GM19238 (cell line): ENCODE results near the gene C1QTNF6.
"Not testable (repeated sequence)": the region's sequence is repeated elsewhere in the genome, so short reads cannot be mapped to it uniquely, and the experiment has no call there.

ENCODE experiments used
- DNase-seq: peaks from one replicate; pipeline ENCODE4 v3.0.0; 2011; ENCODE audit warnings: low spot score; ENCODE audit not compliant: insufficient read length

Gene C1QTNF6

DNA sequence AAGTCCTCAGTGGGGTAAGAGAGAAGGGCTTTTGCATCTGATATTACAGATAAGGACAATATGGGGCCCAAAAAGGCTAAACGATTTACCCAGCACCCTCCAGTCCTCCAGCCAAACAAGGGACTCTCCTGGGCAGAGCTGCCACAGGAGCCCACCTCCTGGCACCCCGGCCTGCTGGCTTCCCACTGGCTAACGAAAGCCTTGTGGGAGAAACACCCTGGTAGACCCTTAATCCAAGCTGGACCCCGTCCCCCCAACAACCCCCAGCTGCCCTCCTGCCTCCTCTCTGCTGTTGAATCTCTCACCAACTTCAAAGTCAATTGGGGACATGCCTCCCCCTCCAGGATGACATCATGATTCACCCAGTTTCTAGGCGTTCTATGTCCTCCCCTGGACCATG, 10.8 kb downstream of the C1QTNF6 start:
- DNase-seq: no peak

DNA sequence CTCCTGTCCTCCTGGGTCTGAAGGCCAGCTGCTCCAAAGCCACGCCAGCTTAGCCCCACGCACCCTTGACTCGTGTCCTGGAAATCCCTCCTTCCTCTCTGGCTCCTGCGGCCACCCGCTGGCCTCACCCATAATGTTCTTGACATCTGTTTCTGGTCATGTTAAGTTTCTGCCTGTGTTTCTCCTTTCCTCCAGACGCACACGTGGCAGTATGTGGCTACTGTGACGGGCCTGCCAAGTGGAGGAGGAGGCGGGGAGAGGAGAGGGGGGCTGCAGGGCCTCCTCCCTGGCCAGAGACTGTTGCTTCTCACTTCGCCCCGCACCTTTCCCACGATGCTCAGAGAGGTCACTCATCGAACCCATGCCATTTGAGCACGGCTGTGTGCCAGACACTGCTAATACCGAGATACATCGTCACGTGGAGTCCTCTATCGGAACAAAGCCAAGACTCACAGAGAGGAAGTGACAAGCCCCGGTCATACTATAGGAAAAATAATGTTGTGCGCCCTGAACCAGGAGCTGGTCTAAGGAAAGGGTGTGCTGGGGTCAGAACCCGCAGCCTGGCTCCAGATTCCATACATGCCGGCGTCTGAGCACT, 11.5 kb downstream of the C1QTNF6 start:
- no peak for DNase-seq

DNA sequence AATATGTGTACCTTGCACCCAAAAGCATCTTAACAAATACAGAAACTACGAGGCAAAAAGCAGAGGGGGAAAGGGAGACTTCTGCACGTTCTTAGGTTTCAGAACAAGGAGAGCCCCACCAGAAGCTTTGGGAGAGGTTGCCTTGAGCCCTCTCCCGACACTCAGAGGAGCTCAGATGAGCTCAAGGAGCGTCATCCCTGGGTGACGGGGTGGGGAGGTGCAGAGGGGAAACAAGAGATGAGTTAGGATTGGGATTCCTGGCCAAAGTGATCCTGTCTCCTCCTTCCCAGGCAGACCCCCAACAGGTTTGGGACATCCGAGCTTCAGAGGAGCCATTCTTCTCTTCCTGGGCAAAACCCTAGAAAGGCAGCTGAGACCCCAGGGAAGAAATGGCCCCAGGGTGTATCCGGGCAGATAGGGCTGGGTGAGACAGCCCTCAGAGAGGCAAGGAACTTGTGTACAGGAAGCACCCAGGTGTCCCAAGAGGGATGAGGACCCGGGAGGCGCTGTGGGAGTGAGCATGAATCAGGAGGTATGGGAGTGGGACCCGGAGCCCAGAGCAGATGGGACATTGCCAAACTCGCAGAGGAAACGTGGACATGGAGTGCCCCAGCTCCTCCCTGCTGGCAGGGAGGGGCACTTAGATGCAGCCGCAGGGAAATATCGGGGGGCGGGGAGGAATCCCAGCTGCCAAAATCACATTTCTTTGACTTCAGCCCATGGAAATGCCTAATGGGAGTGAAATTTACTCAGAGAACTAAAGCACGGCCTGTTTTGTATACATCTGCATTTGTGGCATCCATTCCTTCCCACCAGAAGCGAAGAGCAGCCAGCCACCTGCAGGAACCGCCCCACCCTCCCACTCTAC, 12.4 kb downstream of the C1QTNF6 start:
- no peak for DNase-seq

DNA sequence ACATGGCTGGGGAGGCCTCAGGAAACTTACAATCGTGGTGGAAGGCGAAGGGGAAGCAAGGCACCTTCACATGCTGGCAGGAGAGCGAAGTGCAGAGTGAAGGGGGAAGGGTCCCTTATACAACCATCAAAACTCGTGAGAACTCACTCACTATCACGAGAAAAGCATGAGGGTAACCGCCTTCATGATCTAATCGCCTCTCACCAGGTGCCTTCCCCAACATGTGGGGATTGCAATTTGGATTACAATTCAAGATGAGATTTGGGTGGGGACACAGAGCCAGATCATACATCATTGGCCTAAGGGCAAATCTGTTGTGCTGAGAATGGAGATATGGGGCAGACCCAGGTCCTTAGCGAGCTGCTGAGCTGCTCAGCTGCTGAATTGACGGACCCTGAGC, 13.1 kb downstream of the C1QTNF6 start:
- no peak for DNase-seq

DNA sequence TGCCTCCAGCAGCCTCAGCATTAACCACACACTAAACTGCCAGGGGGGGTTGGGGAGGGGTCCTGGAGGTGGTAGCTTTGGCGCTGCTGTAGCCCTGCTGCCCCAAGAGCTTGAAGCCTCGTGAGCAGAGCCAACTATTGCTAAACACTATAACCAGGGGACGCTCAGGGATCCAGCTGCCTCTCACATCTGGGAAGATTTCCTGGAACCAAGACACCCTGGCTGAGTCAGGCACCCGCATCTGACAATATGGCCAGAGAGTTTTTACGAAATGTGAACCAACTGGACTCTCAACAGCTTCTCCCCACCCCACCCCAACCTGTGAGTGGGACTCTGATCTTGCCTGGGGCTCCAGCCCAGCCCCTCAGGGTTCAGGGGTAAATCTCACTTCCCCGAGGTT, 14.3 kb downstream of the C1QTNF6 start:
- no peak for DNase-seq

DNA sequence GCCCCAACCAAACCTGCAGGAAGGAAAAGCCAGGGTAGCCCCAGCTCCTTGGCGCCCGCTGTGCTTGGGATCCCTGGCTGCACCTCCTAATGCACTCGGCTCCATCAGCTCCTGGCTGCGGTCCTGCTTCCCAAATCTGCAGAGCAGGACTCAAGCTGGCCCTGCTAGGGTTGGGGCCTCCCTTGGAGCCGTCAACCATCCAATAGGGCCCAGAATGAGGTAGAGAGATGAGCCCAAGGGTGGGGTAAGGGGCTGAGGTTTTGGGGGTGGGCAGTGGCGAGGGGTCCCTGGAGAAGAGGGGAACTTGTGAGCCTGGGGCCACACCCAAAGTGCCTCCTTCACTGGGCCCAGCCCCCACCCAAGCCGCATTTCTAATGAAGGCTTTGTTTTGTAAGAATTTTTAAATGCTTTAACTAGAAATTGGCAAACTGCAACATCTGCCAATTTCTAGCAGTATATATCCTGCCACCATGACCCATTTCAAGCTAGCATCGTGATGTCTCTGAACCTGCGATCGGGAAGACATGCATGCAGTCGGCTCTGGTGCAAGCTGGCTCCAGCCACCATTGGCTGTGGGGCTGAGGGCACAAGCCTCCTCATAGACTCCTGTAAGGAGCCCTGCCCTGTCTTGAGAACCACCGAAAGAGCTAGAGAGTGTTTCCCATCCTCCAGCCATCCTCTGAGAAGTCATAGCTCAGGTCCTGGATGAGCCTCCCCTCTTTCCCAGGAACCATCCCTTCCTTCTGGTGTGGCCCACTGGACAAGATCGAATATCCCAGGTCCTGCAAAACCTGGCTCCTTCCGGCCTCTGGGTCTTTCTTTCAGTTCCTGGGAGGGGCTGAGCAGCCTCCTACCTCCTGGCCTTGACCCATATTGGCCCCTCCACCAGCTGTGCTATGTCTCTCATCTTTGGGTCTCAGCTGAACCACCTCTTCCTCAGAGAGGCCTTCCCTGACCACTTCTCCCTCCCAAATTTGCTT, 15.5 kb downstream of the C1QTNF6 start:
- DNase-seq: no peak

DNA sequence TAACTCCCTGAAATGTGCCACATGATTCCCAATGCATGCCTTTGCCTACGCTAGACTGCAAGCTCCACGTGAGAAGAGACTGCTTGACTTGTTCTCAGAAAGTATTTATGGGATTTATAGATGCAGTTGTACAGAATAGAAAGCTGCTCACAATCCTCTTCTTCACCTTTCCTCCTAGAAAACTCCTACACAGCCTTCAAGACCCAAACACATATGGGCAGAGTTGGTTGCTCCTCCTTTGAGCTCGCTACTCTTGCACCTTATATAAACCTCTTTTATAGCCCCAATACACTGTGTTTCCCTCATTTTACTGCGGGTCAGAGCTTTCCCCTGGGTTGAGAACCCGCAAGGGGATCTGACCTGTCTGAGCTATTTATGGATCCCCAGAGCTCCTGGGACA, 16.4 kb downstream of the C1QTNF6 start:
- DNase-seq: no peak

DNA sequence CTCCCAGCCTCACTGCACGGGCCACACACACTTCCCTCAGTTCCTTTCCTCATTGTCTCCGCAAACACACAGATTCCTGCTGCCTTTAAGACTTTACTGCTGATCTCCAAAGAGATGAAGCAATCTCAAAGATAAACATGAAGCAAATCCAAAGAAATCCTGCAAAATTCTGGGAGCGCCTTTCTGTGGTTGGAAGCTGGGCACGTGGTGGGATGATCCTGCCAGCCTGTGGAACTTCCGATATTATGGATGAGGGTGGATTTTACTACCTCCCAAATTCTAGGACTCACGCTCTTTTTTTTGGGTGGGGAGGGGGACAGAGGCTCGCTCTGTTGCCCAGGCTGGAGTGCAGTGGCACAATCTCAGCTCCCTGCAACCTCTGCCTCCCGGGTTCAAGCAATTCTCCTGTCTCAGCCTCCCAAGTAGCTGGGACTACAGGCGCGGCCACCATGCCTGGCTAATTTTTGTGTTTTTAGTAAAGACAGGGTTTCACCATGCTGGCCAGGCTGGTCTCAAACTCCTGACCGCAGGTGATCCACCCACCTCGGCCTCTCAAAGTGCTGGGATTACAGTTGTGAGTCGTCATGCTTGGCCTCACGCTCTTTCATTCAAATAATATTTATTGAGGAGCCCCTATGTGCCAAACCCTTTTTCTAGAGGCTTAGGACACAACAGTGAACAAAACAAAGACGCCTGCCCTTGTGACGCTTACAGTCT, 17.2 kb downstream of the C1QTNF6 start:
- not testable (repeated sequence) for DNase-seq

DNA sequence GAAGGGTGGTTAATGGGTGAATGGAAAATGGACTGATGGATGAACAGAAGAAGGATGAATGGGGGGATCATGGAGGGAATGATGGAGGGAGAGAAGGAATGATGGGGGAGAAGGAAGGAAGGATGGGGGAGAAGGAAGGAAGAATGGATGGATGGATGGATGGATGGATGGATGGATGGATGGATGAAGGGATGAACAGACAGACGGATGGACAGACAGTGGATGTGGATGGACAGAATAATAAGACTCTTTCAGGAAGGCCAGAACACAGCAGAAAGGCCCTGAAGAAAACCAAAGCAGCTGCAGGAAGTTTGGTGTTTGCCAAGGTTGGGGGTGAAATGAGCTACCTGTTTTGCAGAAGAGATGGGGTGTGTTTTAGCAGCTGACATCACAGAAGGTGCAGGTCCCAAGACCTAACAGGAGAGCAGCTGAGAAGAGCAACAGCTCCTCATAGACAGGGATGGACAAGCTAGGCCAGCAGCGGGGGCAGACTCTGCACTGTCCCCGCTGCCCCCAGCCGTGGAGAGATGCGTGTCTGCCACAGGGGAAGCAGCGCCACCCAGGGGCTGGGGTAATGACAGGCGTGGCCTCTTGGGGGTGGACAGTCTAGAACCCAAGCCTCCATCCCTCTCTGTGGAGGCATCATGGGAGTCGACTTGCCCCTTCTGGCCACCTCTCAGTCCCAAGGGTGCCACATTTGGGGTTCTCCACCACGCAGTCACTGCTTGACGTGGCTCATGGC, 17.9 kb downstream of the C1QTNF6 start:
- DNase-seq: no peak

DNA sequence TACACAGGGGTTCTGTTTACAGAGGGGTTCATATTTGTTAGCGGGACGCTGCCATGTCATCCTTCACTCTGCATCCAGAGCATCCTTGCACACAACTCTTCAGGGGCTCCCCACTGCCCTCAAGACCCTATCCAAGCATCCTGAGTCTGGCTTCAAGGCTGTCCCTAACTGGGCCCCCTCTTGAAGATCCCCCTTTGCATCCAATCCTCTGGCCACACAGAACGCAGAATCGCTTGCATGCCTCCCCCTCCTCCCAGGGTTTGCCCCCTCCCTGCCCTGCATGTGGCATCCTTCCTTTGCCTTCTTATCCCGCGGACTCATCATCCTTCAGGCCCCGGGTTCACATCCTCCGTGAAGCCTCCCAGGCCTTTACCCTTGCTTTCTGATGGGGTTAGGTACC, 18.6 kb downstream of the C1QTNF6 start:
- DNase-seq: no peak

DNA sequence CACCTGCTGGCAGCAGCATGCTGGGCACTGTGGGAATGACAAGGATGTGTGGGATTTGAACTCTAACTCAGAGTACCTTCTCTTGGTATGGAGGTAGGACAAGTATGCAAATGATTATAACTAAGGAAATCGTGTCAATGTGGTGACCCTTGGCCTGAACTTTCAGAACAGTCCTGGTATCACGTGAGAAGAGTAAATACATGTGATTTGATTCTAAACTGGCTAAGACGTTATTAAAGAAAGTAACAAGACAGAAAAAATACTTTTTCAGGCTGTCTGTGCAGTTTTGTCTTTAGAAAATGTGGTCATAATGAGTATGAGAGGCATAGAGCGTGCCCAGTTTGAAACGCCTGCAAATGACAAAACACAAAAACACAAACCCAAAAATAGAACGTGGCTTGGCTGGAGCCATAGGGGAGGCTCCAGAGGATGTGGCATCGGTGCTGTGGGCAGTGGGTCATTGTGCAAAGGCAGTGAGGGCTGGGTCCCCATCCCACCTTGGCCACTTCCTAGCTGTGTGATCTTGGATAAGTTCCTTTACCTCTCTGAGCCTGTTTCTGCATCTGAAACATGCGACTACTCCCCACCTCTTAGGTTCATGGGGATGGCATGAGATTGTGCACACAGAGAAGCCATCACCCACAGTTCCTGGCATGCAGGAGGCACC, 19.9 kb downstream of the C1QTNF6 start:
- no peak for DNase-seq

DNA sequence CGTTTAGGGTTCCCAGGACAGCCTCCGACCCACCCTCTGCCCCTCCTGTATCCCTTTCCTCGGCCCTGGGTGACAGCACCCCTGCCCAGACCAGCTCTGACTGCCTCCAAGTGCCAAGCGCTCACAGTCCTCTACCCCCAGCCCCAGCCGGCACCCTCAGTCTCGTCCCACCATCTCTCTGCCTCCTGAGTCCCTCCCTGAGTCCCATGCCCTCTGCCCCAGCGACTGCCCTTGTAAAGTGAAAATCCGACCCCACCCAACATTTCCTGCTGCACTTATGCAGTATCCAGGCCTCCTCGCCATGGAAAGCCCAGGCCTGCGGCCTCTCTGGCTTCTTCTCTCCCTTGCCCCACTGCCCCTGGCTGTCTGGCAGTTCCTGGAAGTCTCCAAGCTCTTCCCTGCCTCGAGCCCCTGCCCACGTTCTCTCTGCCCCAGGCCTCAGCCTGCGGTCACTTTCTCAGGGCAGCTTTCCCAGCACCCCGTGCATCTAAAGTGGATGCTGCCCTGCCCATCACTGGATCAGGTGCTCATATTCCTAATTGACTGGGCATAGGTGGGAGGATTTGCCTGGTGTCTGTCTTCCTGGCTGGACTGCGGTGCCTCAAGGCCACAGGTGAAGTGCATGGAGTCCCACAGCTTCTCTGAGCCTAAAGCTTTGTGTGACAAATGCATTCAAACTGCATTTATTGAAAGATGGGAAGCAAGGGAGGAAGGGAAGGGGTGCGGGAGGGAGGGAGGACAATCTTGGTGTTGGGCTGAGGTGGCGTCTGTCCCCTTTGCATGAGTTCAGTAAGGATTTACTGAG, 20.7 kb downstream of the C1QTNF6 start:
- DNase-seq: no peak

DNA sequence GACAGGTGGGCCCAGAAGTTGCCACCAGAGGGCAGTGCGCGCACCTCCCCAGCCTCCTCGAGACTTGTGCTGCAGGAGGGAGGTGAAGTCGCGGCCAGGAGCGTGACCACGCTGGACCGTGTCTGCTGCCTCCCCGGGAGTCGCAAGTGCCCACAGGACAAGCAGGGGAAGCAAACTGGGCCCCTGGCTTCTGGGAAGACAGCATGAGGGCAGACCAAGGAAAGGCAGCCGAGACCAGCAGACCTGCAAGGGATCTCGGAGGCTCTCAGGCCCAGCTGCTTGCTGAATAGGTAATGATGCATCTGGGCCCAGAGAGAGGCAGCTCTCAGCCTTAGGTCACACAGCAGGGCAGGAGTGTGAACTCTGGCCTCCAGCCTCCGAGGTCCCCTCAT, 21.4 kb downstream of the C1QTNF6 start:
- peak; percentile 79 for DNase-seq

DNA sequence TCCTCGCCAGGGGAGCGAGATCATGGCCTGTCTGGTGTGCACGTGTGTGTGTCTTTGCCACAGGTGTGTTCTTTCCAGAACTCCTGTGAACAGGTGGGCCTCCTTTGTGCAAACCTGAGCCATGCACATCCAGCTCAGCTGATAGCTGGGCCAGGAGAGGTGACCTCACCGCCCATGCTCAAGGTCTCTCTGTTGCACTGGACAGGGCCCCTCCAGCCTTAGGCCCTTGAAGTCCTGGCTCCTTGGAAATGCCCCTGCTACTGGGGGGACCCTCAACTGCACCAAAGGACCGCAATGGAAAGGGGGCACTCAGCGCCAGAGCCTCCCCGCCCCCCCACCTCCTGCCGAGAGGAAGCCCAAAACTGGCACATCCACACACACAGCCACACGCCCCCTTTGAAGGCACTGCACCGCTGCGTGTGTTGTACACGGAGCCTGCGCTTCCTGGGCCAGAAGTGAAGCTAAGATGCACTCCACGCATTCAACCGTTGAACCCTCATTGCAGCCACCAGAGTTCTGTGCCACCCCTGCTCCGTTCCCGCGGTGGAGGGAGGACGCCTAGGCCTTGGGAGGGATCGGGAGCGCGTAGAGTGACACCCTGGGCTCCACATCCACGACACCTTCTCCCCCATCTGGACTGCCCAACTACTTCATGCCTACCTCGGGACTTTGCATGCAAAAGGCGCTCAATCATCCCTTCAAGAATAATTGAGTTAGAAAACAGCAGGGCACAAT, 21.9 kb downstream of the C1QTNF6 start:
- no peak for DNase-seq

DNA sequence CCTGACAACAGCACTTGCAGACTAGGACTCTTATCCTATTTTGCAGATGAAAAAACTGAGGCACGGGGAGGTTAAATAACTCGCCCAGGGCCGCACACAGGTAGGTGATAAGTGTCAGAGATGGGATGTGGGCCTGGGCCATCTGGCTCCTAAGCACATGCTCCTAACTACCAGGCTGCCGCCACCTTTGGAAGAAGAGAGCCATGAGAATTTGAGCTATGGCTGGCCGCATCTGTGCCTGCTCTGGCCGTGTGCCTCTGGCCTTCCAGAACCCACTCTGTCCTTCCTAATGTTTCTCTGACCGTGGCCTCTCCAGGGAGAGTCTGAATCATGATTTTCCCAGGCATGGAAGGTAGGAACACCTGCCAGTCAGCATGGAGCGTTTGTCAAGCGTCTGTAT, 23.0 kb downstream of the C1QTNF6 start:
- no peak for DNase-seq

DNA sequence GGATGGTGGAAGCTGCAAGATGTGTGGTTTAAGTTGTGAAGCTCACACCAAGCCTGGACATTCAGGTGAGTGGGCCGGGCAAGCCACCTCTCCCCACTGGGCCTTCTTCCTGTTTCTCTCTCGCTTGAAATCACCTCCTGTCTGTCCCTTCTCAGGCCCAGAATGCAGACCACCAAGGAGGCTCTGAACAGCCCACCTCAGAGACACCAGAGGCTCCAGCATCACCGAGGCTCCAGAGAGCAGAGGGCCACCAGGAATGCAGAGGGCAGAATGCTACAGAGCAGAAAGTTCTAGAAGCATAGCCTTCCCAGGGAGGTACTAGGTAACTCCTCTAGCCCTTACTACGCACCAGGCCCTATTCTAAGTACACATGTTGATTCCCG, 23.6 kb downstream of the C1QTNF6 start:
- DNase-seq: no peak

DNA sequence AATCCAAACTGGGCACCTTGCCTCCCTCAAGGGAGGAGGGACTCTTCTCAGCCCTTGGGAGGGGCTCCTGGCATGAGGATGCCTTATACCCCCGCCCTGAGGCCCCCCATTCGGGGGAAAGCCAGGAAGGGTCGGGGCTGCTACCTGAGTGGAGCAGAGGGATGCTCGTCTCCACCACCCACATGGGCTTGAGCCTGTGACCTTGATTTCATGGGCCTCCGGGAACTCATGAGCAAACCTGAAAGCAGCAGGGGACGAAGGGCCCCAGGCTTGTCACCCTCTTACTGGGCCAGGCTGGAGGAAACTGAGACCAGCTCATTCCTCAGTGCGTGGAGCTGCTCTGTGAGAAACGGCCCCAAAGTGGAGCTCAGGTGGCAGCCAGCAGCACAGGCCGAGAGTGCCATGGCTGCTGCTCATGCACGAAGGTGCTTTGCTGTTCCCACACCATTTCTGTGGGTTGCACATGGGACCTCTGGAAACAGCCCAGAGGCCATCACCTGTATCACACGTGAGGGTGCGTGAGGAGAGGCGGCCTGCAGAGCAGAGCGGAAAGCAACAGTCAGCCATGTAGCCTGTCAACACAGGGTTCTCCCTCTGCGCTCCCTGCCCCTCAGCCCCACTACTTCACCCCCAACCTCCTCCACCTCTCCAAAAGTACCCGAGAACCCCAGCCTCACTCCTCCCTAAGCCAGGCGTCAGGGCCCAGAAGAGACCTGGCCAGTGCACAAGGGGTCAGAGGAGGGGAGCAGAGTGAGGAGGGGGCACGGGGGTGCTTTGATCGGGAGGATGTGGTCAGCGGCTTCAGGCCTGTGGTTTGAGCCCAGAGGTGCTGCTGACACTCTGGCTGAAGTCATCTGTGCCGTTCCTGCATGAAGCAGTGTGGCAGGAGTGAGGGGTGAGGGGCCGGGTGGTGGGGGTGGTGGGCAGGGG, 24.2 kb downstream of the C1QTNF6 start:
- peak; percentile 68 for DNase-seq
